ENCODE measurements around the gene TXNRD1. TPM values are rescaled to one million over a fixed set of nuclear protein-coding genes. Genes with fewer than 3 reads are reported as not detected.
A peak's percentile ranks its signal among the peaks of the same experiment; 100 is the strongest.

The TXNRD1 gene
- total and polyA plus RNA-seq, 2 of the 8 experiments (the other 6 are each of a cell fraction or from before 2014, with no cell fraction given): 56.8 to 127 TPM

GRCh38 chr12:104215638-104216297 lies at the start of gene TXNRD1 (continued):
- TF ChIP-seq CHD7 (IDR thresholded peaks at IDR 0.05; ENCODE audit: insufficient replicate concordance, low read length) (no peak), ZNF274 (IDR thresholded peaks at IDR 0.05; ENCODE audit: borderline replicate concordance, extremely low read depth, low read length) (no peak), JUN (IDR thresholded peaks at IDR 0.05; ENCODE audit: low read depth, low read length) (no peak), CREB1 (IDR thresholded peaks at IDR 0.05) (peak; percentile 62; the same call in 1 of the 2 replicates), TAF1 (IDR thresholded peaks at IDR 0.05; ENCODE audit: low read depth, low read length) (peak; percentile 77), GABPA (IDR thresholded peaks at IDR 0.05; ENCODE audit: borderline replicate concordance, insufficient read depth, low read length) (no peak), CTBP2 (IDR thresholded peaks at IDR 0.05; ENCODE audit: borderline replicate concordance, insufficient read depth, insufficient read length, low read length) (no peak), TAF7 (optimal IDR thresholded peaks at IDR 0.05; ENCODE audit: borderline replicate concordance, low read depth, low read length) (peak; percentile 79), CHD2 (IDR thresholded peaks at IDR 0.05; ENCODE audit: low read length) (0 out of 2 replicates have a peak, but pooled peaks have one; percentile 24)

Data from H1 (cell line).